GM12873 (cell line): ENCODE measurements around the gene FUT7.

ENCODE experiments used
- TF ChIP-seq, protein P1 (sequence below): IDR thresholded peaks from 2 replicates; pipeline ENCODE4 v1.5.1; 2012; ENCODE audit warnings: low read depth, mild to moderate bottlenecking, moderate library complexity, low read length, control low read depth; ENCODE audit not compliant: insufficient read depth; ENCODE audit errors: missing control alignments

Gene FUT7

GRCh38 chr9:137050570-137050969, 18.7 kb upstream of the FUT7 start:
- TF ChIP-seq, protein P1, sequence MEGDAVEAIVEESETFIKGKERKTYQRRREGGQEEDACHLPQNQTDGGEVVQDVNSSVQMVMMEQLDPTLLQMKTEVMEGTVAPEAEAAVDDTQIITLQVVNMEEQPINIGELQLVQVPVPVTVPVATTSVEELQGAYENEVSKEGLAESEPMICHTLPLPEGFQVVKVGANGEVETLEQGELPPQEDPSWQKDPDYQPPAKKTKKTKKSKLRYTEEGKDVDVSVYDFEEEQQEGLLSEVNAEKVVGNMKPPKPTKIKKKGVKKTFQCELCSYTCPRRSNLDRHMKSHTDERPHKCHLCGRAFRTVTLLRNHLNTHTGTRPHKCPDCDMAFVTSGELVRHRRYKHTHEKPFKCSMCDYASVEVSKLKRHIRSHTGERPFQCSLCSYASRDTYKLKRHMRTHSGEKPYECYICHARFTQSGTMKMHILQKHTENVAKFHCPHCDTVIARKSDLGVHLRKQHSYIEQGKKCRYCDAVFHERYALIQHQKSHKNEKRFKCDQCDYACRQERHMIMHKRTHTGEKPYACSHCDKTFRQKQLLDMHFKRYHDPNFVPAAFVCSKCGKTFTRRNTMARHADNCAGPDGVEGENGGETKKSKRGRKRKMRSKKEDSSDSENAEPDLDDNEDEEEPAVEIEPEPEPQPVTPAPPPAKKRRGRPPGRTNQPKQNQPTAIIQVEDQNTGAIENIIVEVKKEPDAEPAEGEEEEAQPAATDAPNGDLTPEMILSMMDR: no peak

- TF ChIP-seq, protein P1: peak; percentile 57
Observed at GRCh38 chr9:137049544-137050449, 17.9 kb upstream of the FUT7 start.

- TF ChIP-seq, protein P1: no peak
Observed at GRCh38 chr9:137048655-137049543, 17.0 kb upstream of the FUT7 start.

DNA sequence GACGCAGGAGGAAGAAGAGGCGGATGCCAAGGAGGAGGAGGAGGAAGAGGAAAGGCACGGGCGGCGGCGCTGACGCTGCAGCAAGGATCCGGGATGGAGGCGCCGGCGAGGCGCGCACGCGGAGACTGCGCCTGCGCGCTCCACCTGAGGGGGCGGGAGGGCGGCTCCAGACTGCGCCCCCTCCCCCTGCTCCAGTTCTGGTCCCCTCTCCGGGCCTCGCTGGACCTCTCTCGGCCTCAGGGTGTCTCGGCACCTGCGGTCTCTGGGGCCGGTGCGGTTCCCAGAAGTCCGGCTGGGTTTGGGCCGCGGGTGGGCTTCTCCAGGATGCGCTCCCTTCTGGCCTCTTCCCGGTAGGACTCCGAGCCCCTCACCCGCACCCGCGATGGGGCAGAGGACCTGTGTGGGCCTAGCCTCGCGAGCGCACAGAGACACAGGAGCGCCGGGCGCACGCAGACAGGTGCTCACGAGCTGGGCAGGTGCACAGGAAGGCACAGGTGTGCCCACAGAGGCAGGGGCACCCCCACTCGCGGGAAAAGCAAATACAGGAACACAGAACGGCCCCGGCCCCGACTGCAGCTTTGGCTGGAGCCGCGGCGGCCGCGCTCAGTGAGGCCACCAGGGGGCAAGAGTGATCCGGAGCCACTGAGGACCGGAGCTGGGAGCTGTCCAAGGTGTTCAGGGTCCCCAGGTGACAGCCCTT, 14.3 kb upstream of the FUT7 start, which contains the start of gene NPDC1:
TSS of gene NPDC1 (minus strand) at position 90 of the 700 bp plus-strand sequence. CDS start 188 bp downstream, outside the sequence.
- TF ChIP-seq, protein P1: peak; percentile 91

DNA sequence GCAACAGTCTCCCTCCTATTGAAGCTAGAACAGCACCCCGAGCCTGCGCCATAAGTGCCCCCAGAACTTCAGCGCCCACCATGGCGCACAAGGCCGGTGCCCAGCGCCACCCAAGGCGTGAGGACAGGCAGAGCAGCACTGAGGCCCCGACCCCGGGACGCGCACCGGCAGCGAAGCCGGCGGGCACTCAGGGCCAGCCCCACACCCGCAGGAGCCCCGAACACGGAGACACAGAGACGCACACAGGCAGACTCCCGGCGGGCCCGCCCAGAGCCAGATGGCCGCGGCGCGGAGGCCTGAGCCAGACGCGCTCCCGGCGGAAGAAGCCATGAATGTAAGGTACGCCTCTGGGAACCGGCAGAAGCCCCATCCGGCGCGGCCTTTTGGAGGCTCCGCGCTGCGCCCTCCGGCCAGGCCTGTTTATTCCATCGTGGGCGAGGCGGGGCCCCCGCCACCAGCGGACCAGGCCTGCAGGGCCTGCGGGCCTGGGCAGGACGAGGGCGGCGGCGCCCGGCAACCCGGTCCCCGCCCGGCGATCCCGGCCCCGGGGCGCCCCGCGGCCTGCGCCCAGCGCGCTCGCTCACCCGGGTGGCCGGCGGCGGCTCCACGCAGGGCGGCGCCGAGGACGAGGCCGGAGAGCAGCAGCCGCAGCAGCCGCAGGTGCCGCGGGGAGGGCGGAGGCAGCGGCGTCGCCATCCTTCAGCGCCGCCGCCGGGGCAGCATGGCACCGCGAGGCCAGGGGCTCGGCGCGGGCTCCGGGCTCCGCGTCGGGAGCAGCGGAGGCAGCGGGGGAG, 13.6 kb upstream of the FUT7 start:
- TF ChIP-seq, protein P1: no peak

- TF ChIP-seq, protein P1: no peak
Observed at GRCh38 chr9:137044502-137045177, 12.8 kb upstream of the FUT7 start.
